BE2C (cell line): ENCODE data around the gene PHC2.

Experiments
- DNase-seq: peaks from one replicate; pipeline ENCODE4 v3.0.0-alpha.2; 2020
- H3K27me3 ChIP-seq: fragments of 250-450 bp; sonication (Bioruptor Pico); 2 replicates; pipeline ENCODE4 v1.5.1; 2020; ENCODE audit warnings: mild to moderate bottlenecking
- H3K36me3 ChIP-seq: fragments of 250-450 bp; sonication (Bioruptor Pico); 2 replicates; pipeline ENCODE4 v1.5.1; 2020; ENCODE audit warnings: mild to moderate bottlenecking
- H3K4me1 ChIP-seq: fragments of 250-450 bp; sonication (Bioruptor Pico); 2 replicates; pipeline ENCODE4 v1.5.1; 2020
- H3K4me3 ChIP-seq: 2 replicates; pipeline ENCODE4 v1.5.1; 2011; ENCODE audit warnings: low read depth, low read length
- H3K9me3 ChIP-seq: fragments of 250-450 bp; sonication (Bioruptor Pico); 2 replicates; pipeline ENCODE4 v1.5.1; 2020
- TF ChIP-seq, protein P1 (sequence below): IDR thresholded peaks from 2 replicates; pipeline ENCODE4 v1.5.1; 2012; ENCODE audit warnings: mild to moderate bottlenecking, low read depth, low read length

PHC2 gene

DNA sequence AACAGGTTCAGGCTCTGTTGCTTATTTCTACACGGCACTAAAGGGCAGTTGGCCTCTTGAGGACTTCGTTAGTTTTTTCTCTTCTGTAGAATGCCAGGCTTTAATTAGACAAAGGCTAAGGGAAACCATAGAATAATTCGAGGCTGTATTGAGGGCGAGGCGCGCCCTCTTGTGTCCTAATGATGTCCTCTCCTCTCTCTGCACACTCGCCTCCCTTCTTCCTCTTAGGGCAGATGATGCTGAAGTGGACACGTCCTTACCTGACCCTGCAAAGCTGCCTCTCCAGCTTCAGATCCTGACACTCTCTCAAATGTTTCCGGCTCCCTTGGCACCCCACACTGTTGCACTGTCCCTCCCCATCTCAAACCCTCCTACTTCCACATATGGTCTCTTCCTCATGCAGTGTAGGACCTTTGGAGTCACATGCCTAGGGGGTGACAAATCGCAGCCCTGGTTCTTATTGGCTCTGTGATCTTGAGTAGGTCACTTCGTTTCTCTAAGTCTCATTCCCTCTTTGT lies 39.7 kb upstream of the PHC2 start:
- Histone ChIP-seq H3K4me1 (peaks cover 3% of the 10 kb centered on the region; the same call in 1 of the 2 replicates), H3K36me3 (no peaks in the 10 kb centered on the region), H3K4me3 (no peak overlapping the region), H3K27me3 (no peaks in the 10 kb centered on the region), H3K9me3 (no peaks in the 10 kb centered on the region)
- TF ChIP-seq, protein P1, sequence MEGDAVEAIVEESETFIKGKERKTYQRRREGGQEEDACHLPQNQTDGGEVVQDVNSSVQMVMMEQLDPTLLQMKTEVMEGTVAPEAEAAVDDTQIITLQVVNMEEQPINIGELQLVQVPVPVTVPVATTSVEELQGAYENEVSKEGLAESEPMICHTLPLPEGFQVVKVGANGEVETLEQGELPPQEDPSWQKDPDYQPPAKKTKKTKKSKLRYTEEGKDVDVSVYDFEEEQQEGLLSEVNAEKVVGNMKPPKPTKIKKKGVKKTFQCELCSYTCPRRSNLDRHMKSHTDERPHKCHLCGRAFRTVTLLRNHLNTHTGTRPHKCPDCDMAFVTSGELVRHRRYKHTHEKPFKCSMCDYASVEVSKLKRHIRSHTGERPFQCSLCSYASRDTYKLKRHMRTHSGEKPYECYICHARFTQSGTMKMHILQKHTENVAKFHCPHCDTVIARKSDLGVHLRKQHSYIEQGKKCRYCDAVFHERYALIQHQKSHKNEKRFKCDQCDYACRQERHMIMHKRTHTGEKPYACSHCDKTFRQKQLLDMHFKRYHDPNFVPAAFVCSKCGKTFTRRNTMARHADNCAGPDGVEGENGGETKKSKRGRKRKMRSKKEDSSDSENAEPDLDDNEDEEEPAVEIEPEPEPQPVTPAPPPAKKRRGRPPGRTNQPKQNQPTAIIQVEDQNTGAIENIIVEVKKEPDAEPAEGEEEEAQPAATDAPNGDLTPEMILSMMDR: peak; percentile 74
- peak; percentile 65 for DNase-seq

DNA sequence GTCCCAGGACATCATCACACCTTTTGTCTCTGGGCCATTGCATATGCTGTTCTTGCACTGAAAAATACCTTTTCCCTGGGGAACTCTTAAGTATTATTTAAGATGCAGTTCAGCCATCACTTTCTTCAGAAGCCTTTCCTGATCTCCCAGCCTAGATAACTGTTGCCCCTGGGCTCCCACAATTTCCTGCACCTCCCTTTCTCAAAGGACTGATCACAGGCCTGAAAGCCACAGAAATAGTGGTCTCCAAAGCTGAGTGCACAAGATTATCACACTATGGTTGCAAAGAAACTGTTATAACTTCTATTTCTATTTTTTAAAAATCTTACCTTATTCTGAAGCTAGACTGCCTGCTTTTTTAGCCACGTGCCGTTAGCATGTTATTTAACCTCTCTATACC lies 38.8 kb upstream of the PHC2 start:
- H3K4me1 ChIP-seq: peaks cover 3% of the 10 kb centered on the region; the same call in 1 of the 2 replicates
- no peak overlapping the region for H3K4me3 ChIP-seq
- TF ChIP-seq, protein P1: no peak
- H3K36me3 ChIP-seq: no peaks in the 10 kb centered on the region
- H3K27me3 ChIP-seq: no peaks in the 10 kb centered on the region
- no peak for DNase-seq
- H3K9me3 ChIP-seq: no peaks in the 10 kb centered on the region

DNA sequence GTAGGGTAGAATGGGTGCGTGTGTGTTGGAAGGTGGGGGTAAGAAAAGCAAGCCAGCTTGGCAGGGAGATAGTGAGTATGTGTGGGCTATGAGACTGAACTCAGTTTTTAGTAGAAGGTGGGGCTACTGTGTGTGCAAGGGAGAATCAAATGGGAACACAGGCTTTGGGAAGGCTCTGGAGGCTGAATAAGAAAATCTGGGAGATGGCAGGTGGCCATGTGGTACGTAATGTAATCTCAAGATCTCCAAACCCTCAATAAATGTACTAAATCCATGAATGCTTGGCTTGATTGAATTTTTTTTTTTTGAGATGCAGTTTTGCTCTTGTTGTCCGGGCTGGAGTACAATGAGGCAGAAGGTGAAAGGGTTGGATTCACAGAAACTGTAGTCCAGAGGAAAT lies 38.1 kb upstream of the PHC2 start:
- TF ChIP-seq, protein P1: no peak
- no peaks in the 10 kb centered on the region for H3K9me3 ChIP-seq
- no peaks in the 10 kb centered on the region for H3K27me3 ChIP-seq
- no peaks in the 10 kb centered on the region for H3K36me3 ChIP-seq
- DNase-seq: no peak
- peaks cover 3% of the 10 kb centered on the region; the same call in 1 of the 2 replicates for H3K4me1 ChIP-seq
- H3K4me3 ChIP-seq: no peak overlapping the region

DNA sequence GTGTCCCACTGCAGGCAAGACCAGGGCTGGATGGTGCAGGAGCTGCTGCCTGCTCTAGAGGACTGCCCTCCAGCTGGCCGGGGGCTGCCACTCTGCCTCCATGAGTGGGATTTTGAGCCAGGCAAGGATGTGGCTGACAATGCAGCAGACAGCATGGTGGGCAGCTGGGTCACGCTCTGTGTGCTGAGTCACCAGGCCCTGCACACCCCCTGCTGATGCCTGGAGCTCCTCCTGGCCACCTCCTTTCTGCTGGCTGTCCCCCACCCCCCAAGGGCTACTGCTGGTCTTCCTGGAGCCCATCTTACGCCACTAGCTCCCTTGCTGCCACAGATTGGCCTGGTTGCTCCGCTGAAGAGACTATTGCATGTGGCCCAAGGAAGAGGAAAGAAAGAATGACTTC lies 37.6 kb upstream of the PHC2 start:
- TF ChIP-seq, protein P1: no peak
- Histone ChIP-seq H3K27me3 (no peaks in the 10 kb centered on the region), H3K4me3 (no peak overlapping the region), H3K36me3 (no peaks in the 10 kb centered on the region), H3K9me3 (no peaks in the 10 kb centered on the region), H3K4me1 (peaks cover 3% of the 10 kb centered on the region; the same call in 1 of the 2 replicates)
- no peak for DNase-seq

DNA sequence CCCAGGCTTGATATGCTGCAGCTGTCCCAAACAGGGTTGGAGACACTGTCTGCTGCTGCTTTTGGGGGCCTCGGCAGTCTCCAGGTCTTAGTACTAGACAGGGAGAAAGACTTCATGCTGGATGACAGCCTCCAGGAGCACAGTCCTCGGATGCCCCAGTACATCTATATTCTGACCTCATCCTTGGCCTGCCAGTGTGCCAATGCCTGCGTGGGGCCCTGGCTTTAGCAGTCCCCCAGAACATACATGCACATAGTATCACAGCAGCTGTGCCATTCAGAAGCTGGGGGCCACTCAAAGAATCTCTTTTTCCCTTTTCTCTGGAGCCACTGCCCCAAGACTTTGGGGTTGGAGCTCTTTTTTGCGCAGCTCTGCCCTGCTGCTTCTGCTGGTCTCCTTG lies 37.1 kb upstream of the PHC2 start:
- TF ChIP-seq, protein P1: no peak
- Histone ChIP-seq H3K4me1 (peaks cover 3% of the 10 kb centered on the region; the same call in 1 of the 2 replicates), H3K27me3 (no peaks in the 10 kb centered on the region), H3K4me3 (no peak overlapping the region), H3K9me3 (no peaks in the 10 kb centered on the region), H3K36me3 (no peaks in the 10 kb centered on the region)
- no peak for DNase-seq

DNA sequence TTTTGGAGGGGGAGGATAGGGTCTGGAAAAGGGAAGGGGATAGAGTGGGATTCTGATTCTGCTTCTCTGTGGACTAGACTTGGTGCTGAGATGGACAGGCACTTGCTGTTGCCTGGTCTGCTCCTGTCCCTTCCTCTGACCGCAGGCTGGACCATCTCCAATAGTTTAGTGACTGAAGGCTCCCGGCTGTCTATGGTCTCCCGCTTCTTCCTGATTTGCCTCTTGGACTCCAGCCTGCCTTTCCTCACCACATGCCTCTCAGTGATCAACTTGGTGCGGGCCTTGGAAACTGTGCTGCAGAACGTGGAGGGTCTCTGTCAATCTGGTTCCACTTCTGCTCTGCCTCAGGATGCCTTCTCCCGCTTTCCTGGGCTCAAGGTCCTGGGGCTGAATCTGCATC lies 35.3 kb upstream of the PHC2 start:
- no peak for DNase-seq
- Histone ChIP-seq H3K9me3 (no peaks in the 10 kb centered on the region), H3K27me3 (no peaks in the 10 kb centered on the region), H3K36me3 (no peaks in the 10 kb centered on the region), H3K4me3 (no peak overlapping the region), H3K4me1 (peaks cover 3% of the 10 kb centered on the region; the same call in 1 of the 2 replicates)
- TF ChIP-seq, protein P1: no peak
